Stimulated activated CD4-positive, alpha-beta T cell treated with anti-CD3 and anti-CD28 coated beads, Interleukin-15, amount 100 ng/mL, for 48 hours (primary cell): ENCODE data around the gene VDAC1.

ENCODE experiments used
- DNase-seq, 2 donors: peaks; one replicate each; pipeline ENCODE4 v3.0.0-alpha.2; 2020; ENCODE audit warnings: low read depth in 2 of 2

The VDAC1 gene

GRCh38 chr5:133926489-133927299, 78.1 kb downstream of the VDAC1 start:
- DNase-seq = no peak

- no peak for DNase-seq
Observed at GRCh38 chr5:133925866-133926488, 78.8 kb downstream of the VDAC1 start.

- DNase-seq = no peak
Observed at GRCh38 chr5:133925269-133925668, 79.5 kb downstream of the VDAC1 start.

- DNase-seq = no peak
Observed at GRCh38 chr5:133924221-133924920, 80.4 kb downstream of the VDAC1 start.

- DNase-seq = no peak
Observed at GRCh38 chr5:133921979-133922378, 82.8 kb downstream of the VDAC1 start.
